Measurements from ENCODE around the gene GAPDH.

GAPDH gene

GRCh38 chr12:6530576-6531260 lies 3.6 kb upstream of the GAPDH start:
- DNase-seq, result no peak

GRCh38 chr12:6532051-6532926 lies 2.0 kb upstream of the GAPDH start:
- peak; percentile 89 for DNase-seq

- peak; percentile 82 for DNase-seq
These were observed 1.2 kb upstream of the GAPDH start for GRCh38 chr12:6532927-6533652.

DNA sequence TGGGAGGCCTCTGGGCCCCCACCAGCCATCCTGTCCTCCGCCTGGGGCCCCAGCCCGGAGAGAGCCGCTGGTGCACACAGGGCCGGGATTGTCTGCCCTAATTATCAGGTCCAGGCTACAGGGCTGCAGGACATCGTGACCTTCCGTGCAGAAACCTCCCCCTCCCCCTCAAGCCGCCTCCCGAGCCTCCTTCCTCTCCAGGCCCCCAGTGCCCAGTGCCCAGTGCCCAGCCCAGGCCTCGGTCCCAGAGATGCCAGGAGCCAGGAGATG lies 729 bp upstream of the GAPDH start:
- DNase-seq, result no peak

DNA sequence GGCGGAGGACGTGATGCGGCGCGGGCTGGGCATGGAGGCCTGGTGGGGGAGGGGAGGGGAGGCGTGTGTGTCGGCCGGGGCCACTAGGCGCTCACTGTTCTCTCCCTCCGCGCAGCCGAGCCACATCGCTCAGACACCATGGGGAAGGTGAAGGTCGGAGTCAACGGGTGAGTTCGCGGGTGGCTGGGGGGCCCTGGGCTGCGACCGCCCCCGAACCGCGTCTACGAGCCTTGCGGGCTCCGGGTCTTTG lies 303 bp downstream of the GAPDH start:
- no peak for DNase-seq

DNA sequence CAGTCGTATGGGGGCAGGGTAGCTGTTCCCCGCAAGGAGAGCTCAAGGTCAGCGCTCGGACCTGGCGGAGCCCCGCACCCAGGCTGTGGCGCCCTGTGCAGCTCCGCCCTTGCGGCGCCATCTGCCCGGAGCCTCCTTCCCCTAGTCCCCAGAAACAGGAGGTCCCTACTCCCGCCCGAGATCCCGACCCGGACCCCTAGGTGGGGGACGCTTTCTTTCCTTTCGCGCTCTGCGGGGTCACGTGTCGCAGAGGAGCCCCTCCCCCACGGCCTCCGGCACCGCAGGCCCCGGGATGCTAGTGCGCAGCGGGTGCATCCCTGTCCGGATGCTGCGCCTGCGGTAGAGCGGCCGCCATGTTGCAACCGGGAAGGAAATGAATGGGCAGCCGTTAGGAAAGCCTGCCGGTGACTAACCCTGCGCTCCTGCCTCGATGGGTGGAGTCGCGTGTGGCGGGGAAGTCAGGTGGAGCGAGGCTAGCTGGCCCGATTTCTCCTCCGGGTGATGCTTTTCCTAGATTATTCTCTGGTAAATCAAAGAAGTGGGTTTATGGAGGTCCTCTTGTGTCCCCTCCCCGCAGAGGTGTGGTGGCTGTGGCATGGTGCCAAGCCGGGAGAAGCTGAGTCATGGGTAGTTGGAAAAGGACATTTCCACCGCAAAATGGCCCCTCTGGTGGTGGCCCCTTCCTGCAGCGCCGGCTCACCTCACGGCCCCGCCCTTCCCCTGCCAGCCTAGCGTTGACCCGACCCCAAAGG lies 804 bp downstream of the GAPDH start:
- DNase-seq, result peak; percentile 90

- no peak for DNase-seq
These were observed 1.3 kb downstream of the GAPDH start for GRCh38 chr12:6535697-6535946.

DNA sequence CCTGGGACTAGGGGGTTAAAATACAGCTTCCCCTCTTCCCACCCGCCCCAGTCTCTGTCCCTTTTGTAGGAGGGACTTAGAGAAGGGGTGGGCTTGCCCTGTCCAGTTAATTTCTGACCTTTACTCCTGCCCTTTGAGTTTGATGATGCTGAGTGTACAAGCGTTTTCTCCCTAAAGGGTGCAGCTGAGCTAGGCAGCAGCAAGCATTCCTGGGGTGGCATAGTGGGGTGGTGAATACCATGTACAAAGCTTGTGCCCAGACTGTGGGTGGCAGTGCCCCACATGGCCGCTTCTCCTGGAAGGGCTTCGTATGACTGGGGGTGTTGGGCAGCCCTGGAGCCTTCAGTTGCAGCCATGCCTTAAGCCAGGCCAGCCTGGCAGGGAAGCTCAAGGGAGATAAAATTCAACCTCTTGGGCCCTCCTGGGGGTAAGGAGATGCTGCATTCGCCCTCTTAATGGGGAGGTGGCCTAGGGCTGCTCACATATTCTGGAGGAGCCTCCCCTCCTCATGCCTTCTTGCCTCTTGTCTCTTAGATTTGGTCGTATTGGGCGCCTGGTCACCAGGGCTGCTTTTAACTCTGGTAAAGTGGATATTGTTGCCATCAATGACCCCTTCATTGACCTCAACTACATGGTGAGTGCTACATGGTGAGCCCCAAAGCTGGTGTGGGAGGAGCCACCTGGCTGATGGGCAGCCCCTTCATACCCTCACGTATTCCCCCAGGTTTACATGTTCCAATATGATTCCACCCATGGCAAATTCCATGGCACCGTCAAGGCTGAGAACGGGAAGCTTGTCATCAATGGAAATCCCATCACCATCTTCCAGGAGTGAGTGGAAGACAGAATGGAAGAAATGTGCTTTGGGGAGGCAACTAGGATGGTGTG lies 1.9 kb downstream of the GAPDH start:
- DNase-seq, result peak; percentile 69

- no peak for DNase-seq
These were observed 2.7 kb downstream of the GAPDH start for GRCh38 chr12:6536894-6537579.

GRCh38 chr12:6537580-6538419 lies 3.5 kb downstream of the GAPDH start:
- peak; percentile 93 for DNase-seq

DNA sequence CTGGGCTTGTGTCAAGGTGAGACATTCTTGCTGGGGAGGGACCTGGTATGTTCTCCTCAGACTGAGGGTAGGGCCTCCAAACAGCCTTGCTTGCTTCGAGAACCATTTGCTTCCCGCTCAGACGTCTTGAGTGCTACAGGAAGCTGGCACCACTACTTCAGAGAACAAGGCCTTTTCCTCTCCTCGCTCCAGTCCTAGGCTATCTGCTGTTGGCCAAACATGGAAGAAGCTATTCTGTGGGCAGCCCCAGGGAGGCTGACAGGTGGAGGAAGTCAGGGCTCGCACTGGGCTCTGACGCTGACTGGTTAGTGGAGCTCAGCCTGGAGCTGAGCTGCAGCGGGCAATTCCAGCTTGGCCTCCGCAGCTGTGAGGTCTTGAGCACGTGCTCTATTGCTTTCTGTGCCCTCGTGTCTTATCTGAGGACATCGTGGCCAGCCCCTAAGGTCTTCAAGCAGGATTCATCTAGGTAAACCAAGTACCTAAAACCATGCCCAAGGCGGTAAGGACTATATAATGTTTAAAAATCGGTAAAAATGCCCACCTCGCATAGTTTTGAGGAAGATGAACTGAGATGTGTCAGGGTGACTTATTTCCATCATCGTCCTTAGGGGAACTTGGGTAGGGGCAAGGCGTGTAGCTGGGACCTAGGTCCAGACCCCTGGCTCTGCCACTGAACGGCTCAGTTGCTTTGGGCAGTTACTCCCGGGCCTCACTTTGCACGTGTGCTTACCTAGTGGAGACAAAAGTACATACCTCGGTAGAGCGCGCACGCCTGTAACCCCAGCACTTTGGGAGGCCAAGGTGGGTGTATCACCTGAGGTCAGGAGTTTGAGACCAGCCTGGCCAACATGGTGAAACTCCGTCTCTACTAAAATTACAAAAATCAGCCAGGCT lies 4.3 kb downstream of the GAPDH start:
- peak; percentile 82 for DNase-seq

- DNase-seq, result no peak
These were observed 5.0 kb downstream of the GAPDH start for GRCh38 chr12:6539314-6539682.

DNA sequence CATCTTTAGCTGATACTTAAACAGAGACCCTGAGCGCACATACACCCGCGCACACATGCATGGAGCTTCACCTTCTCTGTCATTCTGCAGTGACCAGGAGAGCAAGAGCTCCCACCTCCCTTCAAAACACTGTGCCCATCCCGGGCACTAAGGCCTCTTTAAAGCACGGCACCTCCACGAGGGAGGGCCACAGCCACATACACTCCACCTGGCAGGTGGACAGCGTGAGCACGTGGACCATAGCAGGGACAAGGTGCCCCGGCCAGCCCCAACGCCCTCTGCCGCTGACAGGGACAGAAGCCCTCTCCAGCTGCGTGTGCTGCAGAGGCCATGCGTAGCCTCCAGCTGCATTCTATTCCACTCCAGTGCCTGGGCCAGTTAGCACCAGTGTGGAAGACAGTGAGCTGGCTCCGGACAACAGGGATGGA lies 5.4 kb downstream of the GAPDH start:
- DNase-seq, result peak; percentile 65

DNA sequence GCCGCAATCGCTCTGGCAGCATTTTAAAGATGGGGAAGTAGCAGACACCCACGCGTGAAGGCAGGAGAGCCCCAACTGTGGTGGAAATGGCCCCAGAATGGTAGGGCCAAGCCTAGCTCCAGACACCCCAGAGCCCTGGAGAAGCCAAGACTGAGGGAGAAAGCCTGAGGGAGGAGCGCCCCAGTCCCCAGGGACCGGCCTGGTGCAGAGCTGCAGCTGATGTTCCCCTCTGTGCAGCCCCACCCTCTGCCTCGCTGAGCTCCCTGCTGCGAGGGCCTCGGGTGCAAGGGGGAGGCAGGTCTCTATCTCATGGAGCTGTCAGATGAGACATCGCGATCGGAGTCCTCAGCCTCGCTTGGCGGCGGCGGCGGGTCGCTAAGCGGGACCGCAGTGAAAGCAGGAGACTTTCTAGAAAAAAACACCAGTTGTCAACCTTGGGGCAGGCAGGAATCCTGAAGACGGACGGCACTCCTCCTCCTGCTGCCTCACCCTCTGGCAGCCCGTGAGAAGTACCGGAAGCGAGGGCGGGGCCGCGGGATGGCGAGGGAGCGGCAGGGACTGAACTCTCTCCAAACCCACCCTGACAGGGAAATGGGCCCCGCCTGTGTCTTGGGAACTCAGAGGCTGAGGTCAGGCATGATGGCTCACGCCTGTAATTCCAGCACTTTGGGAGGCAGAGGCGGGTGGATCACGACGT lies 6.0 kb downstream of the GAPDH start:
- peak; percentile 77 for DNase-seq

DNA sequence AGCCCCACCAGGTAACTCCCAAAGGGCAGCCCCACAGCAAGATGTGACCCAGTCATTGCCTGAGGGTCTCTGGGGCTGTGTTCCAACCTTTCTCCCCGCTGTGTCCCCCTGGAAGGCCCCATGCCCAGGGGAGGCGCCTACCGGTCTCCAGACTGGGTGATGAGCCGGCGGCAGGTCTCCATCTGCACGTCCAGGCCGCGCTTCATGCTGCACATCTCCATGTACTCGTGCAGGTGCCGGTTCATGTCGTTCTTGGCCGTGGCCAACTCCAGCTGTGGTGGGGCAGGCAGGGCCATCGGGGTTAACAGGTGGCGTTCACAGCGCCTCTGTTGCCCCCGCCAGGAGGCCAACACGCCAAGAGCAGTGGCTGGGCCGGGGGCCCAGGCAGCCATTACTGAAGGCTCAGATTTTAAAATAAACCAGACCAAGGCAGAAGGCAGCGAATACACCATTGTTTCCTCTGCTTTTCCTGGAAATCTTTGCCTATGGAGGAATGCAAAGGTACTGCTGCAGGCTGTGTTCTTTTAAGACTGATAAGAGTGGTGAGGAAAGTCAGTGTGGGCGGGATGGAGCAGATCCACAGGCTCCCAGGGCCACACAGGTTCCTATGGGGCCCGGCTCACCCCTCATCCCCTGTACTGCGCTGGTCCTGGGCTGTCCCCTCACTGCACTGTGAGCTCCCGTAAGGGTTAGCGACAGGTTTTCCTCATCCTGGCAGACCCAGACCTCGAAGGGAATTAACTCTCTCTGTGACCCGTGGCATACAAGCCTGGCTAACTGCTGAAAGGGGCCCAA lies 7.3 kb downstream of the GAPDH start:
- DNase-seq, result no peak

GRCh38 chr12:6542209-6543009 lies 8.1 kb downstream of the GAPDH start:
- DNase-seq, result no peak

- DNase-seq, result no peak
These were observed 11.7 kb downstream of the GAPDH start for GRCh38 chr12:6546016-6546415.

DNA sequence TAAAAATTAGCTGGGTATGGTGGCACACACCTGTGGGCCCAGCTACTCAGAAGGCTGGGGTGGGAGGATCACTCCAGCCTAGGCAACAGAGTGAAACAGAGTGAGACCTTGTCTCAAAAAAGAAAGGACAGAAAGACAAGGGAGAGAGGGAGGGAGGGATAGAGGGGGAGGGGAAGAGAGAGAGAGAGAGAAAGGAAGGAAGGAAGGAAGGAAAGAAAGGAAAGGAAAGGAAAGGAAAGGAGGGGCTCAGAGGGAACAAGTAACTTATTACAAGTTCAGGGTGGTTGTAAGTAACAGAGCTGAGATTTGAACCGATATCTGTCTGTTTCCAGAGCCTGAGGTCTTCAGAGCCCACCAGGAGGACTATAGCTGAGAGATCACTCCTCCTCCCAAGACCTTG lies 13.2 kb downstream of the GAPDH start:
- no peak for DNase-seq
